Neural crest cell (in vitro differentiated cells): ENCODE results near the gene ASB13. TPM values are rescaled to one million over a fixed set of nuclear protein-coding genes. Genes with fewer than 3 reads are reported as not detected.
A peak's percentile ranks its signal among the peaks of the same experiment; 100 is the strongest.

ENCODE experiments used
- DNase-seq: peaks from one replicate; pipeline ENCODE4 v3.0.0; 2021; ENCODE audit warnings: low read depth, mixed read lengths, low spot score
- H3K27ac Mint-ChIP-seq: one replicate; pipeline ENCODE4 v1.8.0; 2021; ENCODE audit warnings: mild to moderate bottlenecking, mixed read lengths; ENCODE audit not compliant: unreplicated experiment
- H3K27me3 Mint-ChIP-seq: 2 replicates; pipeline ENCODE4 v1.8.0; 2021; ENCODE audit warnings: low read depth, mild to moderate bottlenecking, mixed read lengths
- H3K36me3 Mint-ChIP-seq: 2 replicates; pipeline ENCODE4 v1.8.0; 2021; ENCODE audit warnings: low read depth, mild to moderate bottlenecking, mixed read lengths
- H3K4me1 Mint-ChIP-seq: 2 replicates; pipeline ENCODE4 v1.8.0; 2021; ENCODE audit warnings: mixed read lengths
- H3K4me3 Mint-ChIP-seq: one replicate; pipeline ENCODE4 v1.8.0; 2021; ENCODE audit warnings: mild to moderate bottlenecking, mixed read lengths
- H3K9me3 Mint-ChIP-seq: 2 replicates; pipeline ENCODE4 v1.8.0; 2021; ENCODE audit warnings: mixed read lengths
- CTCF ChIP-seq: fragments of 200-600 bp; sonication (generic); conservative IDR thresholded peaks from 2 replicates; pipeline ENCODE4 v1.5.0; 2021; ENCODE audit warnings: antibody characterized with exemption, mild to moderate bottlenecking
- total RNA-seq: library from RNA; stranded (reverse); gene quantifications from 2 replicates; pipeline ENCODE4 v1.2.1, GENCODE V29; 2021

Gene ASB13
- total RNA-seq, 1 donor from 2014 or later = 40.8 TPM

GRCh38 chr10:5631936-5632335 lies 34.5 kb downstream of the ASB13 start:
- Mint-ChIP-seq H3K27me3 (no peaks in the 10 kb centered on the region), H3K4me3 (no peak overlapping the region), H3K9me3 (no peaks in the 10 kb centered on the region), H3K4me1 (peaks cover 18% of the 10 kb centered on the region), H3K36me3 (no peaks in the 10 kb centered on the region), H3K27ac (no peak overlapping the region)
- TF ChIP-seq CTCF = no peak
- no peak for DNase-seq

- Mint-ChIP-seq H3K27ac (no peak overlapping the region), H3K4me3 (no peak overlapping the region), H3K9me3 (no peaks in the 10 kb centered on the region), H3K4me1 (peaks cover 18% of the 10 kb centered on the region), H3K36me3 (no peaks in the 10 kb centered on the region), H3K27me3 (no peaks in the 10 kb centered on the region)
- DNase-seq = no peak
- no peak for TF ChIP-seq CTCF
These were observed 36.3 kb downstream of the ASB13 start for GRCh38 chr10:5630112-5630436.

GRCh38 chr10:5629303-5630111 lies 36.9 kb downstream of the ASB13 start:
- peak; percentile 91 for TF ChIP-seq CTCF
- no peak overlapping the region for H3K4me3 Mint-ChIP-seq
- H3K27me3 Mint-ChIP-seq = no peaks in the 10 kb centered on the region
- no peaks in the 10 kb centered on the region for H3K36me3 Mint-ChIP-seq
- no peak overlapping the region for H3K27ac Mint-ChIP-seq
- H3K4me1 Mint-ChIP-seq = peaks cover 18% of the 10 kb centered on the region
- DNase-seq = peak; percentile 87
- H3K9me3 Mint-ChIP-seq = no peaks in the 10 kb centered on the region

DNA sequence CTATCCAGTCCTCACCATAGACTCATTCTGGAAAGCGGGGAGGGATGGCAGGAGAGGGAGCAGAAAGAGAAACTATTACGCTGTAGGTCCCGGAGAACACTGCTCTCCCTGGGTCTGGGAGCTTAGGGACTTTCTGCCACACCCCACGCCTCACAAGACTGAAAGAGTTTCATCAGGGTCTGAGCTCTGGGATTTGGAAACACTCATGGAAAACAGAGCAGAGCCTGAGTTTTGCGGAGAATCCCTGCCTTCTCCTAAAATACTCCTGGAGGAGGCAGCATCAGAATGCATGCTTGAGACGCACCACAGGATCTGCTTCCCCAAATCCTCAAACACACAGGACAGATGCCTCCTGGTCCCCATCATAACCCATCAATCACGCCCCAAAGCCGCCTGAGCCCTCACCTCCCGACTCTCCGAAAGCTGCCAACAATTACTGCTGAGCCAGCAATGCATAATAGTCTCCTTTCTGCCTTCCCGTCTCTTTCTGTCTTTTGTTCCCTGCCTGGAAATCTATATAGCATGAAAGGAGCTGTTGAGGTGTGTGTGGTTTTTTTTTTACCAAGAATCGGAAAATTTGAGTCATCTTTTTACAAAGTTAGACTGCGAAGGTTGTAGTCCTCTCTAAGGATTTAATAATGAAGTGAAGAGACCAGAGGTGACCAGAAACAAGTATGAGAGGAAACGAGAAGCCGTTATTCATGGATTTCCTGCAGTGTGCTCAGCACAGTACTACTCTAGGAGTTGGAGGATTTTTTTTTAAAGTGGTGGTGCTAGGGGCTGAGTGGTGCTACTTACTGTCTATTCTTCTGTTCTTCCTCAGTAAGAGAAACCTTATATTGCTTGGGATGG lies 37.7 kb downstream of the ASB13 start:
- Mint-ChIP-seq H3K4me1 (peaks cover 20% of the 10 kb centered on the region), H3K4me3 (peak overlapping the region; percentile 1), H3K27me3 (no peaks in the 10 kb centered on the region), H3K9me3 (no peaks in the 10 kb centered on the region), H3K27ac (peak overlapping the region; percentile 52), H3K36me3 (no peaks in the 10 kb centered on the region)
- TF ChIP-seq CTCF = no peak
- no peak for DNase-seq

DNA sequence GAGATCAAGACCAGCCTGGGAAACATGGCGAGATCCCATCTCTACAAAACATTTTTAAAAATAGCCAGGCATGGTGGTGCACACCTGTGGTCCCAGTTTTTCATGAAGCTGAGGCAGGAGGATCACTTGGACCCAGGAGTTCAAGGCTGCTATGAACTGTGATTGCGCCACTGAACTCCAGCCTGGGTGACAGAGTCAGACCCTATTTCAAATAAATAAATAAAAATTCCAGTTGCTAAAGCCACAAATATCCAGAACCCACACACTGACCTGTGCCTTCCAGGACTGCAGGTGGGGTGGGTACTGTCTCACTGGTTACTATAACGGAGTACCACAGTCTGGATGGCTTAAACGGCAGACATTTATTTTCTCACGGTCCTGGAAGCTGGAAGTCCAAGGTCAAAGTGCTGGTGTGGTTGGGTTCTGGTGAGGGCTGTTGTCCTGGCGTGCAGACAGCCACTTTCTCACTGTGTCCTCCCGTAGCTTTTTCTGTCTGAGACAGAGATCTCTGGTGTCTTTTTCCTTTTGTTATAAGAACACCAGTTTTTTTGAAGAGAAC lies 38.8 kb downstream of the ASB13 start:
- Mint-ChIP-seq H3K27ac (no peak overlapping the region), H3K27me3 (no peaks in the 10 kb centered on the region), H3K4me1 (peaks cover 15% of the 10 kb centered on the region), H3K9me3 (no peaks in the 10 kb centered on the region), H3K36me3 (no peaks in the 10 kb centered on the region), H3K4me3 (no peak overlapping the region)
- no peak for DNase-seq
- TF ChIP-seq CTCF = no peak
